ENCODE data around the gene BCHE.

DNA sequence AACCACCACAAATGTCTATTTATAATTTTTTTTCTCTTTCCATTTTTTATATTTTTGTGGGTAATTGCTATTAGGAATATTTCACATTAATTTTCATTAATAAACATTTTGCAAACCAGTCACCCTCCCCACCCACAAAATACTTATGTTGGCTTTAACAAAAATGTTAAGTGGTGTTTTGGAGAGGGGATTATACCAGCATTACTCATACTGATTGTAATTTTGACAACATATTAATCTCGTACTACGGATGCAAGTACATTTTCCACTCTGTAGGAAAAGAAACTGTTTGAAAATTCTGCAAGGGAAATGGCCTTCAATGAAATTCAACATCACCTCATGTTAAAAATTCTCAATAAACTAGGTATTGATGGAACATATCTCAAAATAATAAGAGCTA lies 58.3 kb downstream of the BCHE start:
- TF ChIP-seq, protein P1, sequence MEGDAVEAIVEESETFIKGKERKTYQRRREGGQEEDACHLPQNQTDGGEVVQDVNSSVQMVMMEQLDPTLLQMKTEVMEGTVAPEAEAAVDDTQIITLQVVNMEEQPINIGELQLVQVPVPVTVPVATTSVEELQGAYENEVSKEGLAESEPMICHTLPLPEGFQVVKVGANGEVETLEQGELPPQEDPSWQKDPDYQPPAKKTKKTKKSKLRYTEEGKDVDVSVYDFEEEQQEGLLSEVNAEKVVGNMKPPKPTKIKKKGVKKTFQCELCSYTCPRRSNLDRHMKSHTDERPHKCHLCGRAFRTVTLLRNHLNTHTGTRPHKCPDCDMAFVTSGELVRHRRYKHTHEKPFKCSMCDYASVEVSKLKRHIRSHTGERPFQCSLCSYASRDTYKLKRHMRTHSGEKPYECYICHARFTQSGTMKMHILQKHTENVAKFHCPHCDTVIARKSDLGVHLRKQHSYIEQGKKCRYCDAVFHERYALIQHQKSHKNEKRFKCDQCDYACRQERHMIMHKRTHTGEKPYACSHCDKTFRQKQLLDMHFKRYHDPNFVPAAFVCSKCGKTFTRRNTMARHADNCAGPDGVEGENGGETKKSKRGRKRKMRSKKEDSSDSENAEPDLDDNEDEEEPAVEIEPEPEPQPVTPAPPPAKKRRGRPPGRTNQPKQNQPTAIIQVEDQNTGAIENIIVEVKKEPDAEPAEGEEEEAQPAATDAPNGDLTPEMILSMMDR (IDR thresholded peaks at IDR 0.05; ENCODE audit: low read depth, low read length): no peak
- no peak for TF ChIP-seq EZH2phosphoT487 (IDR thresholded peaks at IDR 0.05; ENCODE audit: low read depth)

All from OCI-LY3 (cell line).